SU-DHL-6 (cell line): Measurements from ENCODE around the gene DAPK1.

Experiments used
- H2AFZ ChIP-seq: fragments of 200-600 bp; sonication (generic); 2 replicates; pipeline ENCODE4 v1.6.1; 2014; ENCODE audit warnings: low read depth, mild to moderate bottlenecking, moderate library complexity, mixed read lengths, antibody characterized with exemption, low read length; ENCODE audit not compliant: severe bottlenecking
- H3F3A ChIP-seq: fragments of 200-600 bp; shearing (Covaris generic); 2 replicates; pipeline ENCODE4 v1.6.0; 2016; ENCODE audit warnings: antibody characterized with exemption, mild to moderate bottlenecking; ENCODE audit not compliant: insufficient read depth
- H3K27ac ChIP-seq: fragments of 200-600 bp; sonication (generic); 2 replicates; pipeline ENCODE4 v1.5.1; 2016; ENCODE audit warnings: low read depth, mild to moderate bottlenecking, low read length, moderate library complexity, mixed read lengths
- H3K27me3 ChIP-seq: fragments of 200-600 bp; sonication (generic), shearing (Covaris generic); 2 replicates; pipeline ENCODE4 v1.6.0; 2014; ENCODE audit warnings: mild to moderate bottlenecking, low read length
- H3K36me3 ChIP-seq: fragments of 200-600 bp; sonication (generic); 2 replicates; pipeline ENCODE4 v1.6.1; 2014; ENCODE audit warnings: mild to moderate bottlenecking, low read length, mixed read lengths
- H3K4me2 ChIP-seq: fragments of 300-600, 200-600 bp; shearing (Covaris generic), sonication (generic); 2 replicates; pipeline ENCODE4 v1.6.0; 2014; ENCODE audit warnings: low read length, low read depth, mild to moderate bottlenecking; ENCODE audit not compliant: poor library complexity, severe bottlenecking
- H3K4me3 ChIP-seq: fragments of 200-600 bp; sonication (generic); 2 replicates; pipeline ENCODE4 v1.5.1; 2014; ENCODE audit warnings: antibody characterized with exemption, low read length, mild to moderate bottlenecking, mixed read lengths; ENCODE audit not compliant: insufficient read depth, poor library complexity, severe bottlenecking
- H3K79me2 ChIP-seq: fragments of 200-600 bp; sonication (generic); 2 replicates; pipeline ENCODE4 v1.6.1; 2014; ENCODE audit warnings: mild to moderate bottlenecking, low read length, moderate library complexity; ENCODE audit not compliant: insufficient read depth
- H3K9ac ChIP-seq: fragments of 200-600 bp; sonication (generic); 2 replicates; pipeline ENCODE4 v1.7.0; 2014; ENCODE audit warnings: mild to moderate bottlenecking, low read length
- H3K9me2 ChIP-seq: fragments of 200-600 bp; sonication (generic); replicated peaks from 2 replicates; pipeline ENCODE4 v1.6.1; 2014; ENCODE audit warnings: low read length; ENCODE audit not compliant: insufficient read depth
- H3K9me3 ChIP-seq: fragments of 200-600 bp; sonication (generic); 2 replicates; pipeline ENCODE4 v1.6.1; 2014; ENCODE audit warnings: low read length, mixed read lengths; ENCODE audit not compliant: insufficient read depth
- H4K20me1 ChIP-seq: fragments of 200-600 bp; sonication (generic); 2 replicates; pipeline ENCODE4 v1.6.1; 2014; ENCODE audit warnings: low read depth, mild to moderate bottlenecking, antibody characterized with exemption, low read length, moderate library complexity, mixed read lengths
- EZH2phosphoT487 ChIP-seq: fragments of 200-600 bp; sonication (generic), shearing (Covaris generic); conservative IDR thresholded peaks from 2 replicates; pipeline ENCODE4 v1.6.1; 2018; ENCODE audit warnings: mild to moderate bottlenecking, antibody characterized with exemption, low read length, moderate library complexity, mixed read lengths
- TF ChIP-seq, protein P1 (sequence below): fragments of 200-600 bp; sonication (generic); IDR thresholded peaks from one replicate; pipeline ENCODE4 v1.5.1; 2017; ENCODE audit warnings: antibody characterized with exemption, mild to moderate bottlenecking, low read length, moderate library complexity; ENCODE audit not compliant: insufficient read depth, poor library complexity, severe bottlenecking

Gene DAPK1

DNA sequence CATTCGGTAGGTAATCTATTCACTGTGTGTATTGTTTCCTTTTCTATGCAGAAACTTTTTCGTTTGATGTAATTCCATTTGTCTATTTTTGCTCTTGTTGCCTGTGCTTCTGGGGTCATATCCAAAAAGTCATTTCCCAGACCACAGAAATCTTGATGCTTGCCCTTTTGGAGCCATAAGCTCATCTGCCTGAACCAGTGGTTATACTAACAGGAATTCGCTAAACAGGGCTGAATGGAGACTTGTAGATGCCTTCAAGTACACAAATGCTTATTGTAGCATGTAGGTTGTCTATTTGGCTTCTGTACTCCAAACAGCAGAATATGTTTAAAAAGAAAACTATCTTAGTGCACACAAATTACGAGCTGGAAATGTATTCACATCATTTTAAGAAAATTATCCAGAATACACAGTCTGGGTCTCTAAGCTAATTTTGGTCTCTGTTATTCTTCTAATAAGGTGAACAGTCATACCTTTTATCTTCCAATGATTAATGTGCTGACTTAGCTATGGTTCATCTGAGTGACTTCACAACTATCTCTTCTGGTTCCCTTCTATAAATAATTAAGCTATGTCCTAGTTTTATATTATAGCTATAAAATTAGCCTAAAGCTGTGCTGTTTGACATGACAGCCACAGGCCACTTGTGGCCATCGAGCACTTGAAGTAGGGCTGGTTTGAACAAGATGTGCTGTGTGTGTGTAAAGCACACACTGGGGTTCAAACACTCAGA lies 87.6 kb downstream of the DAPK1 start:
- no peak overlapping the region for H2AFZ ChIP-seq
- H3K9me3 ChIP-seq = no peaks in the 10 kb centered on the region
- no peak overlapping the region for H3K4me2 ChIP-seq
- H3K4me3 ChIP-seq = no peak overlapping the region
- no peak overlapping the region for H3K27ac ChIP-seq
- no peaks in the 10 kb centered on the region for H3K79me2 ChIP-seq
- no peaks in the 10 kb centered on the region for H3K27me3 ChIP-seq
- H3K36me3 ChIP-seq = no peaks in the 10 kb centered on the region
- H3F3A ChIP-seq = no peaks in the 10 kb centered on the region
- no peak overlapping the region for H3K9ac ChIP-seq
- H3K9me2 ChIP-seq = no peaks in the 10 kb centered on the region
- H4K20me1 ChIP-seq = no peaks in the 10 kb centered on the region
- TF ChIP-seq EZH2phosphoT487 = no peak
- TF ChIP-seq, protein P1, sequence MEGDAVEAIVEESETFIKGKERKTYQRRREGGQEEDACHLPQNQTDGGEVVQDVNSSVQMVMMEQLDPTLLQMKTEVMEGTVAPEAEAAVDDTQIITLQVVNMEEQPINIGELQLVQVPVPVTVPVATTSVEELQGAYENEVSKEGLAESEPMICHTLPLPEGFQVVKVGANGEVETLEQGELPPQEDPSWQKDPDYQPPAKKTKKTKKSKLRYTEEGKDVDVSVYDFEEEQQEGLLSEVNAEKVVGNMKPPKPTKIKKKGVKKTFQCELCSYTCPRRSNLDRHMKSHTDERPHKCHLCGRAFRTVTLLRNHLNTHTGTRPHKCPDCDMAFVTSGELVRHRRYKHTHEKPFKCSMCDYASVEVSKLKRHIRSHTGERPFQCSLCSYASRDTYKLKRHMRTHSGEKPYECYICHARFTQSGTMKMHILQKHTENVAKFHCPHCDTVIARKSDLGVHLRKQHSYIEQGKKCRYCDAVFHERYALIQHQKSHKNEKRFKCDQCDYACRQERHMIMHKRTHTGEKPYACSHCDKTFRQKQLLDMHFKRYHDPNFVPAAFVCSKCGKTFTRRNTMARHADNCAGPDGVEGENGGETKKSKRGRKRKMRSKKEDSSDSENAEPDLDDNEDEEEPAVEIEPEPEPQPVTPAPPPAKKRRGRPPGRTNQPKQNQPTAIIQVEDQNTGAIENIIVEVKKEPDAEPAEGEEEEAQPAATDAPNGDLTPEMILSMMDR = no peak

DNA sequence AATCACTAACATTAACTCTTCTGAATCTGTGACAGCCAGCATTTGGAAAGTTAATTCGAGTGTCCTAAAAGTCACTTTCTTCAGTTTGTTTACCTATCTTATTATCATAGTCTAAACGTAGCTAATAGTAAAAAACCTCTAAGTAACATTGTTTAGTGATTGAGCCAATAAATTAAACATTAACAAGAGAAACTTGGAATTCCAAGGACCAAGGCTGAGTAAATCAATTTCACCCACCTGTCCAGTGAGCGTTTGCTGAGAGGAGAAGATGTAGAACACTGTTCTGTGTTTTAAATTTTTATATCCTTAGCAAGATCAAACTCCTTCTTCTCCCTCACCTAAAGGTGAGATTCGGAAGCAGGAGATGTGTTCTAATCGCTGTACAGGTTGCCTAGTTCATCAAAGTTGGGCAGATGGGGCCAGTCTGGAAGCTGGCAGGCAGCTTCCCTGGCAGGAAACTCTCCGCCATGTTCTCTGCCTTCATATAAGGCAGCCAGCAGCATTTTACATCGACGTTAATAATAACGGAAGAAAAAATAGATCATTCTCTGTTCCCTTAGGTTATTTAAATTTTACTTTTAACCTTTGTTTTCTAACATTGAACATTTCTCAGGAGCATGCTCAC lies 89.2 kb downstream of the DAPK1 start:
- Histone ChIP-seq H3K79me2 (no peaks in the 10 kb centered on the region), H4K20me1 (no peaks in the 10 kb centered on the region), H3K4me2 (no peak overlapping the region), H3K9ac (no peak overlapping the region), H2AFZ (no peak overlapping the region), H3K9me3 (no peaks in the 10 kb centered on the region), H3K9me2 (no peaks in the 10 kb centered on the region), H3K4me3 (no peak overlapping the region), H3K27ac (no peak overlapping the region), H3F3A (no peaks in the 10 kb centered on the region), H3K36me3 (no peaks in the 10 kb centered on the region), H3K27me3 (no peaks in the 10 kb centered on the region)
- TF ChIP-seq, protein P1 = no peak
- TF ChIP-seq EZH2phosphoT487 = no peak

DNA sequence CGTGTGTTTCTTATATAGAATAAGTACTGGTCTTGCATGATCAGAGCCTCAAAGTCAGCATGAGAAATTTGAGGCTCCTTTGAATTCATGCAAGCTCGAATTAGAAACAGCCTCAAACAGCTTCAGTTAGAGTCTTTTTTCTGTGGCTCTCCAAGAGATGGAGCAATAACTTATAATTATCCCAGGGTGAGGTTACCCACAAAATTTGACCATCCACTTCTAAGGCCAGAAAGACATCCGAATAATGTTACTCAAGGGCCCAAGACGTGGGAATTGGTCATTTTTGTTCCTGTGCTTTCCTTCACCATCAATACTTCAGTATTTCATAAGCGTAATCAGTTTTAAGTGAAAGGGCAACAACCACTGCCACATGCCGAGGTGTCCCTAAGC lies 89.7 kb downstream of the DAPK1 start:
- no peak for TF ChIP-seq EZH2phosphoT487
- TF ChIP-seq, protein P1 = no peak
- H2AFZ ChIP-seq = no peak overlapping the region
- H3K4me2 ChIP-seq = no peak overlapping the region
- H3K36me3 ChIP-seq = no peaks in the 10 kb centered on the region
- no peaks in the 10 kb centered on the region for H3K79me2 ChIP-seq
- no peak overlapping the region for H3K4me3 ChIP-seq
- H4K20me1 ChIP-seq = no peaks in the 10 kb centered on the region
- no peak overlapping the region for H3K27ac ChIP-seq
- H3K9ac ChIP-seq = no peak overlapping the region
- no peaks in the 10 kb centered on the region for H3F3A ChIP-seq
- H3K27me3 ChIP-seq = no peaks in the 10 kb centered on the region
- no peaks in the 10 kb centered on the region for H3K9me3 ChIP-seq
- H3K9me2 ChIP-seq = no peaks in the 10 kb centered on the region
